HepG2 (cell line): ENCODE results near the gene TRIAP1. TPM values are rescaled to one million over a fixed set of nuclear protein-coding genes. Genes with fewer than 3 reads are reported as not detected.

Experiments
- BCL6 ChIP-seq: IDR thresholded peaks from 2 replicates; pipeline ENCODE4 v1.6.1; 2016; ENCODE audit warnings: missing genetic modification reagents, missing compliant biosample characterization
- ELF4 ChIP-seq: sonication (generic); formaldehyde crosslinking; IDR thresholded peaks from 2 replicates; pipeline ENCODE4 v1.5.0; 2020; ENCODE audit warnings: missing genetic modification reagents, mild to moderate bottlenecking, moderate library complexity, borderline replicate concordance
- KIAA2018 ChIP-seq: sonication (generic); formaldehyde crosslinking; IDR thresholded peaks from 2 replicates; pipeline ENCODE4 v1.5.0; 2020; ENCODE audit warnings: mild to moderate bottlenecking, missing genetic modification reagents, borderline replicate concordance
- ZFY ChIP-seq: sonication (generic); formaldehyde crosslinking; IDR thresholded peaks from 2 replicates; pipeline ENCODE4 v1.4.0; 2020; ENCODE audit warnings: missing genetic modification reagents
- ZNF597 ChIP-seq: sonication (generic); formaldehyde crosslinking; IDR thresholded peaks from 2 replicates; pipeline ENCODE4 v1.5.0; 2020; ENCODE audit warnings: missing genetic modification reagents
- ZNF646 ChIP-seq: sonication (generic); formaldehyde crosslinking; IDR thresholded peaks from 2 replicates; pipeline ENCODE4 v1.9.0; 2021; ENCODE audit warnings: mild to moderate bottlenecking, missing genetic modification reagents
- polyA plus RNA-seq, 8 experiments: library from polyadenylated mRNA; depleted of rRNA in 3 of 8; stranded (reverse) in 7 of 8; unstranded in 1 of 8; fragments of >200 nt; fragmentation: Illumina TruSeq in 4 of 8; extraction: Trizol in 4 of 8; gene quantifications; 2 replicates each; pipeline versions ENCODE4 v1.2.1 to v1.2.3, GENCODE V29; 2011 to 2016; ENCODE audit warnings: low read depth in 4 of 8, missing spikeins in 1 of 8, mixed read lengths in 1 of 8; ENCODE audit not compliant: insufficient read depth in 1 of 8
- total RNA-seq, 5 experiments: library from RNA; depleted of rRNA; stranded (reverse); fragments of >200 nt; fragmentation: Illumina TruSeq; extraction: Trizol; gene quantifications; 2 replicates each; pipeline ENCODE4 v1.2.3, GENCODE V29; 2016; ENCODE audit warnings: low read depth in 1 of 5
- TF ChIP-seq, protein P1 (sequence below): sonication (generic); formaldehyde crosslinking; IDR thresholded peaks from 2 replicates; pipeline ENCODE4 v1.5.0; 2020; ENCODE audit warnings: mild to moderate bottlenecking, missing genetic modification reagents, borderline replicate concordance

The TRIAP1 gene
- total and polyA plus RNA-seq, 2 of the 13 experiments (the other 11 are each of a cell fraction or from before 2014, with no cell fraction given), result 55.0 to 117 TPM

GRCh38 chr12:120469450-120470149 is 23.4 kb upstream of the TRIAP1 start, which contains the start of gene SRSF9 (continued):
- TF ChIP-seq KIAA2018 (CRISPR knock-in tag) (no peak), ZNF597 (CRISPR knock-in tag) (no peak), ZNF646 (CRISPR knock-in tag) (no peak), ZFY (CRISPR knock-in tag) (peak; percentile 84), BCL6 (CRISPR knock-in tag) (peak; percentile 49; the same call in 1 of the 2 replicates), ELF4 (CRISPR knock-in tag) (no peak; the same call in 1 of the 2 replicates)
- TF ChIP-seq, protein P1, sequence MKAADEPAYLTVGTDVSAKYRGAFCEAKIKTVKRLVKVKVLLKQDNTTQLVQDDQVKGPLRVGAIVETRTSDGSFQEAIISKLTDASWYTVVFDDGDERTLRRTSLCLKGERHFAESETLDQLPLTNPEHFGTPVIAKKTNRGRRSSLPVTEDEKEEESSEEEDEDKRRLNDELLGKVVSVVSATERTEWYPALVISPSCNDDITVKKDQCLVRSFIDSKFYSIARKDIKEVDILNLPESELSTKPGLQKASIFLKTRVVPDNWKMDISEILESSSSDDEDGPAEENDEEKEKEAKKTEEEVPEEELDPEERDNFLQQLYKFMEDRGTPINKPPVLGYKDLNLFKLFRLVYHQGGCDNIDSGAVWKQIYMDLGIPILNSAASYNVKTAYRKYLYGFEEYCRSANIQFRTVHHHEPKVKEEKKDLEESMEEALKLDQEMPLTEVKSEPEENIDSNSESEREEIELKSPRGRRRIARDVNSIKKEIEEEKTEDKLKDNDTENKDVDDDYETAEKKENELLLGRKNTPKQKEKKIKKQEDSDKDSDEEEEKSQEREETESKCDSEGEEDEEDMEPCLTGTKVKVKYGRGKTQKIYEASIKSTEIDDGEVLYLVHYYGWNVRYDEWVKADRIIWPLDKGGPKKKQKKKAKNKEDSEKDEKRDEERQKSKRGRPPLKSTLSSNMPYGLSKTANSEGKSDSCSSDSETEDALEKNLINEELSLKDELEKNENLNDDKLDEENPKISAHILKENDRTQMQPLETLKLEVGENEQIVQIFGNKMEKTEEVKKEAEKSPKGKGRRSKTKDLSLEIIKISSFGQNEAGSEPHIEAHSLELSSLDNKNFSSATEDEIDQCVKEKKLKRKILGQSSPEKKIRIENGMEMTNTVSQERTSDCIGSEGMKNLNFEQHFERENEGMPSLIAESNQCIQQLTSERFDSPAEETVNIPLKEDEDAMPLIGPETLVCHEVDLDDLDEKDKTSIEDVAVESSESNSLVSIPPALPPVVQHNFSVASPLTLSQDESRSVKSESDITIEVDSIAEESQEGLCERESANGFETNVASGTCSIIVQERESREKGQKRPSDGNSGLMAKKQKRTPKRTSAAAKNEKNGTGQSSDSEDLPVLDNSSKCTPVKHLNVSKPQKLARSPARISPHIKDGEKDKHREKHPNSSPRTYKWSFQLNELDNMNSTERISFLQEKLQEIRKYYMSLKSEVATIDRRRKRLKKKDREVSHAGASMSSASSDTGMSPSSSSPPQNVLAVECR (CRISPR knock-in tag), result peak; percentile 79; the same call in 1 of the 2 replicates
